Testis (tissue), 2 donors: Measurements from ENCODE around the gene LRRTM4.

Experiments
- CTCF ChIP-seq, 3 experiments: fragments of 450-650 bp in 2 of 3; fragments of 200-600 bp in 1 of 3; sonication (generic) in 1 of 3; IDR thresholded peaks; one replicate each; pipeline ENCODE4 v1.5.1; 2016 to 2019; ENCODE audit warnings: antibody characterized with exemption in 3 of 3, mild to moderate bottlenecking in 2 of 3, moderate library complexity in 1 of 3
- POLR2A ChIP-seq: fragments of 450-650 bp; IDR thresholded peaks from one replicate; pipeline ENCODE4 v1.6.1; 2017; ENCODE audit warnings: antibody characterized with exemption, mild to moderate bottlenecking, moderate library complexity

DNA sequence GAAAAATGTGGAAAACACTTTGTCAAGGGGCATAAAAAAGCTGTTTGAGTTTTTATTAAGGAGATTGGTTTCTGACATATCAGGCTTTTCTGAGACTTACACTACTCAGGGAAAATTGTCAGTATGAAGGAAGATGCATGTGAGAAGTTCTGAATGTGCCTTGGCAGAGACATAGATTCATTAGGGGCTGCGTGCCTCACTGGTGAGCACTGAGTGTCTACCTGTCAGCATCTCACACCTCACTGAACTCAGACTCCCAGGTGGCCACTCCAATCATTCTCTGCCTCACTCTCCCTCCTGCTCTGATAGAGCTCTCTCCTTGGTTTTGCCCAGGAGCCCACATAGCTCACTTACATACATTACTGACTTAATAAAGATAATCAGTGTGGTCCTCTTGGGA lies 372.6 kb downstream of the LRRTM4 start:
- TF ChIP-seq POLR2A (no peak), CTCF (IDR thresholded peaks at IDR 0.05) (no peak)
